HFFc6 (cell line): ENCODE measurements around the gene BAHD1. TPM values are rescaled to one million over a fixed set of nuclear protein-coding genes. Genes with fewer than 3 reads are reported as not detected.

Experiments used
- DNase-seq: peaks from one replicate; pipeline ENCODE4 v3.0.0-alpha.2; 2018
- H3K27ac Mint-ChIP-seq: 2 replicates; pipeline ENCODE4 v1.8.0; 2020; ENCODE audit warnings: mild to moderate bottlenecking, mixed read lengths
- H3K27me3 Mint-ChIP-seq: 2 replicates; pipeline ENCODE4 v1.8.0; 2021; ENCODE audit warnings: mild to moderate bottlenecking, moderate library complexity, mixed read lengths; ENCODE audit not compliant: insufficient read depth
- H3K36me3 Mint-ChIP-seq: 2 replicates; pipeline ENCODE4 v1.8.0; 2021; ENCODE audit warnings: low read depth, mixed read lengths
- H3K4me1 Mint-ChIP-seq: 2 replicates; pipeline ENCODE4 v1.8.0; 2020; ENCODE audit warnings: low read depth, mixed read lengths
- H3K4me3 Mint-ChIP-seq: 2 replicates; pipeline ENCODE4 v1.8.0; 2020; ENCODE audit warnings: mild to moderate bottlenecking, moderate library complexity, mixed read lengths
- H3K9me3 Mint-ChIP-seq: 2 replicates; pipeline ENCODE4 v1.8.0; 2020; ENCODE audit warnings: mild to moderate bottlenecking, mixed read lengths
- total RNA-seq, 6 experiments: library from RNA; stranded (reverse); fragmentation: NEBNext Ultra II Directional; extraction: Animal tissue kit (Norgen Biotek cat#: 25700); gene quantifications; 2 replicates in 1 of 6; 3 replicates in 5 of 6; pipeline ENCODE4 v1.2.3, GENCODE V29; 2021
- TF ChIP-seq, protein P1 (sequence below): fragments of 200-600 bp; sonication (generic); IDR thresholded peaks from 2 replicates; pipeline ENCODE4 v1.5.0; 2021; ENCODE audit warnings: antibody characterized with exemption, mild to moderate bottlenecking

BAHD1 gene
- total RNA-seq, 6 experiments from 2014 or later: 12.7 to 14.4 (median 14.2) TPM

GRCh38 chr15:40487816-40488682 is 47.3 kb downstream of the BAHD1 start:
- H3K27me3 Mint-ChIP-seq: peaks cover 5% of the 10 kb centered on the region
- no peaks in the 10 kb centered on the region for H3K36me3 Mint-ChIP-seq
- DNase-seq: no peak
- H3K27ac Mint-ChIP-seq: no peak overlapping the region
- no peak overlapping the region for H3K4me3 Mint-ChIP-seq
- TF ChIP-seq, protein P1, sequence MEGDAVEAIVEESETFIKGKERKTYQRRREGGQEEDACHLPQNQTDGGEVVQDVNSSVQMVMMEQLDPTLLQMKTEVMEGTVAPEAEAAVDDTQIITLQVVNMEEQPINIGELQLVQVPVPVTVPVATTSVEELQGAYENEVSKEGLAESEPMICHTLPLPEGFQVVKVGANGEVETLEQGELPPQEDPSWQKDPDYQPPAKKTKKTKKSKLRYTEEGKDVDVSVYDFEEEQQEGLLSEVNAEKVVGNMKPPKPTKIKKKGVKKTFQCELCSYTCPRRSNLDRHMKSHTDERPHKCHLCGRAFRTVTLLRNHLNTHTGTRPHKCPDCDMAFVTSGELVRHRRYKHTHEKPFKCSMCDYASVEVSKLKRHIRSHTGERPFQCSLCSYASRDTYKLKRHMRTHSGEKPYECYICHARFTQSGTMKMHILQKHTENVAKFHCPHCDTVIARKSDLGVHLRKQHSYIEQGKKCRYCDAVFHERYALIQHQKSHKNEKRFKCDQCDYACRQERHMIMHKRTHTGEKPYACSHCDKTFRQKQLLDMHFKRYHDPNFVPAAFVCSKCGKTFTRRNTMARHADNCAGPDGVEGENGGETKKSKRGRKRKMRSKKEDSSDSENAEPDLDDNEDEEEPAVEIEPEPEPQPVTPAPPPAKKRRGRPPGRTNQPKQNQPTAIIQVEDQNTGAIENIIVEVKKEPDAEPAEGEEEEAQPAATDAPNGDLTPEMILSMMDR: no peak
- peaks cover 2% of the 10 kb centered on the region for H3K4me1 Mint-ChIP-seq
- peaks cover 4% of the 10 kb centered on the region; the same call in 1 of the 2 replicates for H3K9me3 Mint-ChIP-seq

- H3K4me1 Mint-ChIP-seq: peaks cover 13% of the 10 kb centered on the region
- TF ChIP-seq, protein P1: no peak
- no peaks in the 10 kb centered on the region for H3K36me3 Mint-ChIP-seq
Observed at GRCh38 chr15:40489274-40490175, 48.8 kb downstream of the BAHD1 start.

DNA sequence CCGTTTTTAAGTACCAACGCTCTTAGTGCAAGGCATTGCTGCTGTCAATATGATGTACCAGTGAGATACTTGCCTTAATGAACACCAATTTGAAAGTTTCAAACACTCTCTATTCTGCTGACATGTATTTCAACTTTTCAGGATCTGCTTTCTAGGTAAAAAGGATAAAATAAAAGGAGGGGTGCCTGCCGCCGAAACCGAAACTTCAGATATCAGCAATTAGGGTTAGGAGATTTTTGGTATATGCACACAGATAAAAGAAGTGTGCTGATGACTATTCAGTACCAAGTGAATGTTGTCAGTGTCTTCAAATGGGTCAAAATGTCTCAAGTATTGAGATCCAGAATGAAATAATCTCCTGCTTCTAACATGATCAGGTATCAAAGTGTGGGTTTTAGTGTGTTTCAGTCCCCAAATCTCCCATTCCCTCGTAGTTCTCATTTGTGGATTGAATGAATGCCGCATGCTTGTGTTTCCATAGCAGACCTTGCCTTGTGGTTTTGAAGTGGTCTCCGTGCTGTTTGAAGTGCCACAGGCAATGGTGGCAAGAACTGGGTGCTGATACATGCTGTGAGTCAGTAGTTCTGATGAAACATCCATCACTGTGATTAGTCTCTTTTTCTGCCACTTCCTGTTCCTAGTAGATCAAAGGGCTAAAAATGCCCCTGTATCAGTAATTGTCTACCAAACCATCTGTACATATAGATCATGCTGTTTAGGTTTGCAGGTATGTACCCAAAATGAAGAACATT is 52.5 kb downstream of the BAHD1 start:
- no peak for DNase-seq
- H3K27me3 Mint-ChIP-seq: peaks cover 9% of the 10 kb centered on the region
- TF ChIP-seq, protein P1: no peak
- no peak overlapping the region for H3K27ac Mint-ChIP-seq
- no peaks in the 10 kb centered on the region for H3K36me3 Mint-ChIP-seq
- H3K4me1 Mint-ChIP-seq: peaks cover 16% of the 10 kb centered on the region
- H3K4me3 Mint-ChIP-seq: no peak overlapping the region
- H3K9me3 Mint-ChIP-seq: peaks cover 4% of the 10 kb centered on the region; the same call in 1 of the 2 replicates

More at GRCh38 chr15:40489274-40490175, 48.8 kb downstream of the BAHD1 start:
- DNase-seq: no peak
- no peak overlapping the region for H3K27ac Mint-ChIP-seq
- peaks cover 10% of the 10 kb centered on the region for H3K27me3 Mint-ChIP-seq
- H3K4me3 Mint-ChIP-seq: no peak overlapping the region
- H3K9me3 Mint-ChIP-seq: peaks cover 4% of the 10 kb centered on the region; the same call in 1 of the 2 replicates

DNA sequence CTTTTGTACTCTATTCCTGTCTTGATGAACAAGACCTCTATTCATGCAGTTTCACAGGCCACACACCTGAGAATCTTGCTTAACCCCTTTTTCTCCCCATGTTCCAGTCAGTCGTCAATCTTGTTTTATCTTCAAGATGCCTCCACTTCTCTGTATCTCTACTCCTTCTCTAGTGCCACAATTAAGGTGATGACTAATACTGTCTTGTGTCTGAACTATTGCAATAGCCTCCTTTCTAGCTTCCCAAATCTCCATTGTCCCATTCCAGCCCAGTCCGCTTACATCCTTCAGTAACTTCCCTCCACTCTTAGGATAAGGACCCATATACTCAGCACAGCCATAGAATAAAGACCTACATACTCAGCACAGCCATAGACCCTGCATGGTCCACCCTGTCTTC is 54.8 kb downstream of the BAHD1 start:
- no peak overlapping the region for H3K4me3 Mint-ChIP-seq

More for the DNA sequence above, 54.8 kb downstream of the BAHD1 start:
- H3K9me3 Mint-ChIP-seq: no peaks in the 10 kb centered on the region
- no peak overlapping the region for H3K27ac Mint-ChIP-seq
- no peaks in the 10 kb centered on the region for H3K36me3 Mint-ChIP-seq
- peaks cover 26% of the 10 kb centered on the region for H3K4me1 Mint-ChIP-seq
- H3K27me3 Mint-ChIP-seq: peaks cover 9% of the 10 kb centered on the region
- TF ChIP-seq, protein P1: no peak
- DNase-seq: no peak
